H1 (cell line): Measurements from ENCODE around the gene B4GALT5. TPM values are rescaled to one million over a fixed set of nuclear protein-coding genes. Genes with fewer than 3 reads are reported as not detected.

Experiments used
- polyA plus RNA-seq, 7 experiments: library from polyadenylated mRNA; depleted of rRNA in 3 of 7; stranded (reverse) in 5 of 7; unstranded in 2 of 7; fragments of >200 nt in 5 of 7; fragments of 200-250 nt in 2 of 7; gene quantifications; 1 replicate in 5 of 7; 2 replicates in 1 of 7; 4 replicates in 1 of 7; pipeline versions ENCODE4 v1.2.1 to v1.2.3, GENCODE V29; 2011 to 2013; ENCODE audit warnings: missing spikeins in 2 of 7, mixed read lengths in 2 of 7
- total RNA-seq: library from RNA; stranded (reverse); fragmentation: NEBNext Ultra II Directional; extraction: Animal tissue kit (Norgen Biotek cat#: 25700); gene quantifications from 2 replicates; pipeline ENCODE4 v1.2.1, GENCODE V29; 2021
- TF ChIP-seq, protein P1 (sequence below): IDR thresholded peaks from 2 replicates; pipeline ENCODE4 v1.6.1; 2012; ENCODE audit warnings: inconsistent platforms

The B4GALT5 gene
- total and polyA plus RNA-seq, 2 of the 8 experiments (the other 6 are each of a cell fraction or from before 2014, with no cell fraction given): 46.5 to 75.4 TPM

DNA sequence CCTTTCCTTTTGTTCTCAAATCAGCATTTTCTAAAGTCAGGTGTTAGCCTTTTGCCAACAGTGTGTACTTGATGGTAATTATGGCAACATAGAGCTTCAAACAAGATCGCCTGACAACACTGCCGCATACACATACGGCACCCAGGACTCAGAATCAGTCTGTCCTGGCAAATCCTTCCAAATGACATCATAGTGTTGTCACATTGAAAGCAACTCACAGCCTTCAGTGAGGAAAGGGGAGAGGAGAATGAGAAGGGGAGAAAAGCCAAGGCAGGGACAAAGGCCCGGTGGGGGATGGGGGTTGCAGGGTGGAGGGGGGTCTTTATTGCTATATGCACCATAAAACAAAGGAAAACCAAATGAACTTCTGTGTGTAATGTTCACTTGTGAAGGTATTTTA, 80.0 kb downstream of the B4GALT5 start (continued):
- TF ChIP-seq, protein P1, sequence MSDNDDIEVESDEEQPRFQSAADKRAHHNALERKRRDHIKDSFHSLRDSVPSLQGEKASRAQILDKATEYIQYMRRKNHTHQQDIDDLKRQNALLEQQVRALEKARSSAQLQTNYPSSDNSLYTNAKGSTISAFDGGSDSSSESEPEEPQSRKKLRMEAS: no peak
- TF ChIP-seq, all 59 proteins: peak for 2
